ENCODE data around the gene CACNA1G. TPM values are rescaled to one million over a fixed set of nuclear protein-coding genes. Genes with fewer than 3 reads are reported as not detected.

The CACNA1G gene
- total and polyA plus RNA-seq, 9 of the 15 experiments (the other 6 are each of a cell fraction or from before 2014, with no cell fraction given) = 0.01 TPM; not detected in 8

DNA sequence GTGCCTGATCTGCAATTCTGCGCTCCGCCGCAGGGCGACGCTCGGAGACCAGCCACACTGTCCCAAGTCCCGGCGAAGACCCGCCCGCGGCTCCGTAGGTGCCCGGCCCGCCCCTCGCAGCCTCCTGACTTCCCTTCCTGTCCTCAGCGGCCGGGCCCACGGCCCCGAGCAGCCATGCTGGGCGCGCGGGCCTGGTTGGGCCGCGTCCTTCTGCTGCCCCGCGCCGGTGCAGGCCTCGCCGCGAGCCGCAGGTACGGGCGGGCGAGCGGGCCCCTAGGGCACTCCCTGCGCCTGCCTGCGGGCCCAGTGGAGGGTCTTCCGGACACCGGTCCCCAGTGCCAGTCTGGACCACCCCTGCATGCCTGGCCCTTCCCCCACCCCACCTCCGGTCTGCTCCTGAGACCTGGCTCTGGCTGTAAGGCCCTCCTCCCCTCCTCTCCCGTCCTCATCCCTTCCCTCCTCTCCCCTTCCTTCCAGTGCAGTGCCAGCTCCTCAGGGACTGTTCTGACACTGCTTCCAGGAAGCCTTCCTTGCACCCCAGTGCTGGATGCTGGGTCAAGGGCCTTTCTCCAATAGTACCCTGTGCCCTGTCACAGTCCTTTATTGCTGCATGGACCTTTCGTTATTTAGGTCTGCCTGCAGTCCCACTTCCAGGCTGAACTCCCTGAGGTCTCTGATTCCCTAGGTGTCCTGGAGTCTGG, 13.3 kb upstream of the CACNA1G start, which contains the start of gene SPATA20 (continued):
- TF ChIP-seq ZBTB7A (IDR thresholded peaks at IDR 0.05; ENCODE audit: borderline replicate concordance, control insufficient read depth, low read depth, low read length) (peak; percentile 69), KLF16 (IDR thresholded peaks at IDR 0.05) (peak; percentile 21; the same call in 1 of the 2 replicates), ZNF695 (CRISPR knock-in tag; IDR thresholded peaks at IDR 0.05) (no peak), NR0B1 (IDR thresholded peaks at IDR 0.05; ENCODE audit: partially characterized antibody) (no peak), NCOA6 (IDR thresholded peaks at IDR 0.05) (no peak), ZNF143 (CRISPR knock-in tag; IDR thresholded peaks at IDR 0.05) (0 out of 2 replicates have a peak, but pooled peaks have one; percentile 22), CTCF (IDR thresholded peaks at IDR 0.05 in 2 of 3, conservative IDR thresholded peaks at IDR 0.05 in 1 of 3; ENCODE audit: insufficient read depth in 2 of 3, low read depth in 1 of 3, low read length in 3 of 3) (peak; percentile 95 to 97 (median 95)), TEAD4 (IDR thresholded peaks at IDR 0.05; ENCODE audit: low read length) (0 out of 2 replicates have a peak, but pooled peaks have one; percentile 18), TEAD4 (CRISPR knock-in tag; IDR thresholded peaks at IDR 0.05; ENCODE audit: borderline replicate concordance) (peak; percentile 82), E2F6 (IDR thresholded peaks at IDR 0.05; ENCODE audit: borderline replicate concordance in 1 of 2, extremely low read depth in 1 of 2, insufficient read depth in 1 of 2, insufficient read length in 1 of 2, low read depth in 1 of 2, low read length in 1 of 2, poor library complexity in 1 of 2, severe bottlenecking in 1 of 2) (peak in 1 of 2 experiments; percentile 46), JUND (IDR thresholded peaks at IDR 0.05; ENCODE audit: borderline replicate concordance, low read depth, low read length) (peak; percentile 36; the same call in 1 of the 2 replicates), JUND (tag; IDR thresholded peaks at IDR 0.05; ENCODE audit: borderline replicate concordance, low read depth, low read length) (no peak; the same call in 2 of the 3 replicates), SIN3A (IDR thresholded peaks at IDR 0.05; ENCODE audit: borderline replicate concordance in 2 of 2, control insufficient read depth in 1 of 2, low read depth in 2 of 2, low read length in 2 of 2) (peak in 1 of 2 experiments; percentile 34; a peak in 1 of 4 replicates), RBFOX2 (IDR thresholded peaks at IDR 0.05; ENCODE audit: low read depth, low read length) (peak; percentile 79), ZNF263 (CRISPR knock-in tag; IDR thresholded peaks at IDR 0.05; ENCODE audit: borderline replicate concordance) (peak; percentile 78; the same call in 1 of the 2 replicates), ZNF3 (CRISPR knock-in tag; IDR thresholded peaks at IDR 0.05) (no peak), KDM5B (IDR thresholded peaks at IDR 0.05; ENCODE audit: insufficient replicate concordance, low read depth, low read length) (peak; percentile 77)
- TF ChIP-seq, protein P1, sequence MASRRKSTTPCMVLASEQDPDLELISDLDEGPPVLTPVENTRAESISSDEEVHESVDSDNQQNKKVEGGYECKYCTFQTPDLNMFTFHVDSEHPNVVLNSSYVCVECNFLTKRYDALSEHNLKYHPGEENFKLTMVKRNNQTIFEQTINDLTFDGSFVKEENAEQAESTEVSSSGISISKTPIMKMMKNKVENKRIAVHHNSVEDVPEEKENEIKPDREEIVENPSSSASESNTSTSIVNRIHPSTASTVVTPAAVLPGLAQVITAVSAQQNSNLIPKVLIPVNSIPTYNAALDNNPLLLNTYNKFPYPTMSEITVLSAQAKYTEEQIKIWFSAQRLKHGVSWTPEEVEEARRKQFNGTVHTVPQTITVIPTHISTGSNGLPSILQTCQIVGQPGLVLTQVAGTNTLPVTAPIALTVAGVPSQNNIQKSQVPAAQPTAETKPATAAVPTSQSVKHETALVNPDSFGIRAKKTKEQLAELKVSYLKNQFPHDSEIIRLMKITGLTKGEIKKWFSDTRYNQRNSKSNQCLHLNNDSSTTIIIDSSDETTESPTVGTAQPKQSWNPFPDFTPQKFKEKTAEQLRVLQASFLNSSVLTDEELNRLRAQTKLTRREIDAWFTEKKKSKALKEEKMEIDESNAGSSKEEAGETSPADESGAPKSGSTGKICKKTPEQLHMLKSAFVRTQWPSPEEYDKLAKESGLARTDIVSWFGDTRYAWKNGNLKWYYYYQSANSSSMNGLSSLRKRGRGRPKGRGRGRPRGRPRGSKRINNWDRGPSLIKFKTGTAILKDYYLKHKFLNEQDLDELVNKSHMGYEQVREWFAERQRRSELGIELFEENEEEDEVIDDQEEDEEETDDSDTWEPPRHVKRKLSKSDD (conservative IDR thresholded peaks at IDR 0.05; ENCODE audit: low read length) = no peak
